ENCODE results near the gene PIF1. TPM values are rescaled to one million over a fixed set of nuclear protein-coding genes. Genes with fewer than 3 reads are reported as not detected.

The PIF1 gene
- total RNA-seq, 1 experiment from 2014 or later: 45.8 TPM

GRCh38 chr15:64862408-64862807 lies 37.0 kb upstream of the PIF1 start:
- Mint-ChIP-seq H3K9me3 (ENCODE audit: unreplicated experiment) (no peaks in the 10 kb centered on the region), H3K4me1 (ENCODE audit: low read depth, unreplicated experiment) (no peaks in the 10 kb centered on the region), H3K27me3 (ENCODE audit: insufficient read depth, unreplicated experiment) (no peaks in the 10 kb centered on the region), H3K36me3 (ENCODE audit: insufficient read depth, unreplicated experiment) (no peaks in the 10 kb centered on the region), H3K4me3 (ENCODE audit: unreplicated experiment) (no peak overlapping the region), H3K27ac (ENCODE audit: unreplicated experiment) (no peak overlapping the region)
- Histone ChIP-seq H3K36me3 (ENCODE audit: control insufficient read depth, insufficient read depth, low read length) (no peaks in the 10 kb centered on the region), H3K4me1 (no peaks in the 10 kb centered on the region), H3K4me3 (ENCODE audit: low read depth, low read length) (no peak overlapping the region), H3K27me3 (replicated peaks; ENCODE audit: control insufficient read depth, insufficient read depth, low read length) (no peaks in the 10 kb centered on the region), H3K9me3 (no peaks in the 10 kb centered on the region)
- ChIA-PET CTCF (no interaction called here), POLR2A (no interaction called here)
- DNase-seq: no peak
- intact Hi-C loops (cut with micrococcal nuclease; ENCODE audit: unreplicated experiment): loop anchor here (10.0 kb wide), 1 partner anchor 82 kb away; no protein-coding TSS in a partner anchor
- TF ChIP-seq CTCF (IDR thresholded peaks at IDR 0.05; ENCODE audit: insufficient read depth in 1 of 2, low read depth in 1 of 2, low read length in 1 of 2, severe bottlenecking in 1 of 2, unreplicated experiment in 1 of 2): no peak
- no TSS peak for BruUV-seq (replicated peaks)

- Histone ChIP-seq H3K4me3 (ENCODE audit: low read depth, low read length) (no peak overlapping the region), H3K36me3 (ENCODE audit: control insufficient read depth, insufficient read depth, low read length) (no peaks in the 10 kb centered on the region), H3K9me3 (no peaks in the 10 kb centered on the region), H3K27me3 (replicated peaks; ENCODE audit: control insufficient read depth, insufficient read depth, low read length) (no peaks in the 10 kb centered on the region), H3K4me1 (0 out of 2 replicates have a peak, but pooled peaks cover 1% of the 10 kb centered on the region)
- CTCF ChIA-PET: no interaction called here
- intact Hi-C loops (cut with micrococcal nuclease; ENCODE audit: unreplicated experiment): loop anchor here (10.0 kb wide), 1 partner anchor 83 kb away; no protein-coding TSS in a partner anchor
- H3K36me3 Mint-ChIP-seq (ENCODE audit: insufficient read depth, unreplicated experiment): no peaks in the 10 kb centered on the region
- BruUV-seq (replicated peaks): no TSS peak
- H3K27me3 Mint-ChIP-seq (ENCODE audit: insufficient read depth, unreplicated experiment): no peaks in the 10 kb centered on the region
- peaks cover 4% of the 10 kb centered on the region for H3K4me1 Mint-ChIP-seq (ENCODE audit: low read depth, unreplicated experiment)
- H3K9me3 Mint-ChIP-seq (ENCODE audit: unreplicated experiment): no peaks in the 10 kb centered on the region
- H3K4me3 Mint-ChIP-seq (ENCODE audit: unreplicated experiment): no peak overlapping the region
- POLR2A ChIA-PET: no interaction called here
- no peak overlapping the region for H3K27ac Mint-ChIP-seq (ENCODE audit: unreplicated experiment)
- DNase-seq: no peak
- no peak for TF ChIP-seq CTCF (IDR thresholded peaks at IDR 0.05; ENCODE audit: insufficient read depth in 1 of 2, low read depth in 1 of 2, low read length in 1 of 2, severe bottlenecking in 1 of 2, unreplicated experiment in 1 of 2)
Observed at GRCh38 chr15:64861960-64862359, 36.5 kb upstream of the PIF1 start.

- POLR2A ChIA-PET: no interaction called here
- Mint-ChIP-seq H3K9me3 (ENCODE audit: unreplicated experiment) (no peaks in the 10 kb centered on the region), H3K27ac (ENCODE audit: unreplicated experiment) (no peak overlapping the region), H3K27me3 (ENCODE audit: insufficient read depth, unreplicated experiment) (no peaks in the 10 kb centered on the region), H3K4me3 (ENCODE audit: unreplicated experiment) (no peak overlapping the region), H3K4me1 (ENCODE audit: low read depth, unreplicated experiment) (peaks cover 7% of the 10 kb centered on the region), H3K36me3 (ENCODE audit: insufficient read depth, unreplicated experiment) (no peaks in the 10 kb centered on the region)
- Histone ChIP-seq H3K4me3 (ENCODE audit: low read depth, low read length) (no peak overlapping the region), H3K4me1 (0 out of 2 replicates have a peak, but pooled peaks cover 6% of the 10 kb centered on the region), H3K27me3 (replicated peaks; ENCODE audit: control insufficient read depth, insufficient read depth, low read length) (no peaks in the 10 kb centered on the region), H3K36me3 (ENCODE audit: control insufficient read depth, insufficient read depth, low read length) (no peaks in the 10 kb centered on the region), H3K9me3 (no peaks in the 10 kb centered on the region)
- DNase-seq: no peak
- TF ChIP-seq CTCF (IDR thresholded peaks at IDR 0.05; ENCODE audit: insufficient read depth in 1 of 2, low read depth in 1 of 2, low read length in 1 of 2, severe bottlenecking in 1 of 2, unreplicated experiment in 1 of 2): no peak
- intact Hi-C loops (cut with micrococcal nuclease; ENCODE audit: unreplicated experiment): loop anchor here (10.0 kb wide), 1 partner anchor 83 kb away; no protein-coding TSS in a partner anchor
- CTCF ChIA-PET: no interaction called here
- BruUV-seq (replicated peaks): no TSS peak
Observed at GRCh38 chr15:64861331-64861730, 35.9 kb upstream of the PIF1 start.

All from Caco-2 (cell line).